ENCODE measurements around the gene CEP192. TPM values are rescaled to one million over a fixed set of nuclear protein-coding genes. Genes with fewer than 3 reads are reported as not detected.

Gene CEP192
- total and polyA plus RNA-seq, 10 of the 15 experiments (the other 5 are each of a cell fraction or from before 2014, with no cell fraction given): 15.4 to 58.2 (median 29.6) TPM

DNA sequence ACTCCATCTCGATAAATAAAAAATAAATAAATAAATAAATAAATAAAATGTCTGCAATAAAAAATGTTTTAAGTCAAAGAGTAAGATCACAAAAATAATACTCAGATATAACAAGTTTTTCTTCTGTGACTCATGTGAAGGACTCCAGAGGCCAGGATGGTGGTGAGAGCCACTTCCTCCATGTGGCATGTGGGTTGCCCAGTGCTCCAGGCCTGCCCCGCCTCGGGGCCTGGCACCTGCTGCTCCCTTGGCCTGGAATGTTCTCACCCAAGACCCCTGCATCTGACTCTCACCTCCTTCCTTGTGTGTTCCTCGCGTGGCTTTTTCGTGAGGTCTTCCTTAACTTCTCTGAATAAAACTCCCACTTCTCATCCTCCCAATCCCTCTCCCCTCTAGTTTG is 150.0 kb downstream of the CEP192 start (continued):
- no peak for TF ChIP-seq CEBPZ (IDR thresholded peaks at IDR 0.05; ENCODE audit: low read depth, low read length)
- no peak for TF ChIP-seq SREBF1 (IDR thresholded peaks at IDR 0.05; ENCODE audit: low read length)
- no peak for TF ChIP-seq ZNF384 (IDR thresholded peaks at IDR 0.05; ENCODE audit: borderline replicate concordance, low read depth, low read length)
- TF ChIP-seq TCF3 (IDR thresholded peaks at IDR 0.05; ENCODE audit: borderline replicate concordance, insufficient read depth, low read depth, low read length): no peak
- no peak for TF ChIP-seq USF1 (IDR thresholded peaks at IDR 0.05; ENCODE audit: borderline replicate concordance, extremely low read length, insufficient read depth, low read depth, low read length)
- TF ChIP-seq SP1 (IDR thresholded peaks at IDR 0.05; ENCODE audit: low read depth, low read length): no peak
- TF ChIP-seq ZNF687 (IDR thresholded peaks at IDR 0.05): no peak
- TF ChIP-seq TCF7 (IDR thresholded peaks at IDR 0.05; ENCODE audit: borderline replicate concordance): no peak
- TF ChIP-seq PAX8 (IDR thresholded peaks at IDR 0.05): no peak
